Ishikawa (cell line): Measurements from ENCODE around the gene CHST9.

Experiments
- EP300 ChIP-seq: IDR thresholded peaks from 2 replicates; pipeline ENCODE4 v1.6.1; 2012; ENCODE audit warnings: borderline replicate concordance
- FOXM1 ChIP-seq: IDR thresholded peaks from 2 replicates; pipeline ENCODE4 v1.6.1; 2012; ENCODE audit warnings: low read depth, borderline replicate concordance
- MAX ChIP-seq: IDR thresholded peaks from 2 replicates; pipeline ENCODE4 v1.6.1; 2012
- RAD21 ChIP-seq: IDR thresholded peaks from 2 replicates; pipeline ENCODE4 v1.6.1; 2012; ENCODE audit warnings: low read depth
- REST ChIP-seq: IDR thresholded peaks from 2 replicates; pipeline ENCODE4 v1.6.1; 2012; ENCODE audit warnings: low read depth, mild to moderate bottlenecking
- TCF12 ChIP-seq: IDR thresholded peaks from 2 replicates; pipeline ENCODE4 v1.6.1; 2012; ENCODE audit warnings: low read depth

GRCh38 chr18:27198036-27198435 is 12.9 kb upstream of the CHST9 start:
- TF ChIP-seq EP300 (no peak), TCF12 (no peak), REST (no peak), FOXM1 (no peak), RAD21 (no peak), MAX (no peak)
